IMR-90 (cell line): ENCODE measurements around the gene XDH. TPM values are rescaled to one million over a fixed set of nuclear protein-coding genes. Genes with fewer than 3 reads are reported as not detected.

ENCODE experiments used
- ATAC-seq: fragments of 200-7000 bp; cut with Tn5 transposase; 2 replicates; pipeline ENCODE4 v1.9.1; 2020; ENCODE audit warnings: low read depth, mild to moderate bottlenecking, moderate library complexity
- BruUV-seq: library from RNA; stranded (reverse); fragments of 400-500 nt; replicated peaks from 2 replicates; lab custom pipeline; 2021; lab: Mats Ljungman, UMichigan
- CTCF ChIA-PET: fragments of 300-600 bp; formaldehyde crosslinking; extraction: SDS; loops from one replicate; lab custom pipeline; 2021; ENCODE audit warnings: antibody characterized with exemption; lab: Yijun Ruan, JAX
- POLR2A ChIA-PET: fragments of 300-600 bp; sonication (Branson Sonifier 250); formaldehyde crosslinking; loops from one replicate; lab custom pipeline; 2022; ENCODE audit warnings: antibody characterized with exemption; ENCODE audit not compliant: unreplicated experiment; lab: Charles Lee
- DNase-seq: peaks from one replicate; pipeline ENCODE4 v3.0.0; 2013
- H2AFZ ChIP-seq: replicated peaks from 2 replicates; pipeline ENCODE3; 2013; ENCODE audit warnings: low read length, mild to moderate bottlenecking; ENCODE audit not compliant: poor library complexity
- H2AK5ac ChIP-seq: 2 replicates; pipeline ENCODE4 v1.6.1; 2013; ENCODE audit warnings: low read depth, low read length, inconsistent platforms
- H2AK9ac ChIP-seq: replicated peaks from 2 replicates; pipeline ENCODE3; 2013; ENCODE audit warnings: mild to moderate bottlenecking, low read depth, low read length, moderate library complexity; ENCODE audit not compliant: poor library complexity
- H2BK120ac ChIP-seq: 2 replicates; pipeline ENCODE4 v1.6.1; 2013; ENCODE audit warnings: low read depth, low read length, inconsistent platforms
- H2BK15ac ChIP-seq: 3 replicates; pipeline ENCODE4 v1.6.1; 2013; ENCODE audit warnings: low read depth, low read length, inconsistent platforms
- H2BK20ac ChIP-seq: 2 replicates; pipeline ENCODE4 v1.6.1; 2013; ENCODE audit warnings: low read depth, mild to moderate bottlenecking, inconsistent platforms, low read length, moderate library complexity
- H2BK5ac ChIP-seq: 2 replicates; pipeline ENCODE4 v1.6.1; 2013; ENCODE audit warnings: mild to moderate bottlenecking, low read depth, low read length, inconsistent platforms; ENCODE audit not compliant: poor library complexity, severe bottlenecking
- H3K14ac ChIP-seq: replicated peaks from 2 replicates; pipeline ENCODE4 v1.6.1; 2013; ENCODE audit warnings: low read depth, low read length, inconsistent platforms
- H3K18ac ChIP-seq: 2 replicates; pipeline ENCODE4 v1.6.1; 2013; ENCODE audit warnings: low read depth, low read length, control low read depth
- H3K23ac ChIP-seq: 2 replicates; pipeline ENCODE4 v1.6.1; 2013; ENCODE audit warnings: low read depth, low read length, inconsistent platforms
- H3K27ac ChIP-seq: 2 replicates; pipeline ENCODE4 v1.5.1; 2013; ENCODE audit warnings: mild to moderate bottlenecking, control low read depth, low read length; ENCODE audit not compliant: insufficient read depth
- H3K27me3 ChIP-seq: 2 replicates; pipeline ENCODE4 v1.6.1; 2013; ENCODE audit warnings: low read length; ENCODE audit not compliant: control insufficient read depth, insufficient read depth
- H3K36me3 ChIP-seq: 2 replicates; pipeline ENCODE4 v1.6.1; 2013; ENCODE audit warnings: low read length, mixed read lengths; ENCODE audit not compliant: control insufficient read depth, insufficient read depth
- H3K4ac ChIP-seq: 2 replicates; pipeline ENCODE4 v1.6.1; 2013; ENCODE audit warnings: low read depth, low read length, inconsistent platforms
- H3K4me1 ChIP-seq: 2 replicates; pipeline ENCODE4 v1.6.1; 2013; ENCODE audit warnings: low read length, mixed read lengths; ENCODE audit not compliant: control insufficient read depth, insufficient read depth
- H3K4me2 ChIP-seq: 2 replicates; pipeline ENCODE4 v1.6.1; 2013; ENCODE audit warnings: low read depth, mild to moderate bottlenecking, control low read depth, low read length, moderate library complexity
- H3K4me3 ChIP-seq: 2 replicates; pipeline ENCODE4 v1.5.1; 2013; ENCODE audit warnings: low read depth, mild to moderate bottlenecking, control low read depth, low read length, moderate library complexity; ENCODE audit not compliant: insufficient read depth
- H3K56ac ChIP-seq: 2 replicates; pipeline ENCODE4 v1.6.1; 2013; ENCODE audit warnings: low read length, inconsistent platforms; ENCODE audit not compliant: insufficient read depth; ENCODE audit errors: extremely low read depth
- H3K79me1 ChIP-seq, 2 experiments: 2 replicates each; pipeline ENCODE4 v1.6.1; 2013; ENCODE audit warnings: low read length in 2 of 2, inconsistent platforms in 1 of 2, low read depth in 1 of 2
- H3K9ac ChIP-seq: 2 replicates; pipeline ENCODE4 v1.6.1; 2013; ENCODE audit warnings: low read depth, low read length, control low read depth
- H3K9me1 ChIP-seq: 2 replicates; pipeline ENCODE4 v1.6.1; 2013; ENCODE audit warnings: low read length, inconsistent platforms; ENCODE audit not compliant: insufficient read depth
- H3K9me3 ChIP-seq: 2 replicates; pipeline ENCODE4 v1.6.1; 2013; ENCODE audit warnings: low read length; ENCODE audit not compliant: control insufficient read depth, insufficient read depth
- H4K20me1 ChIP-seq: 2 replicates; pipeline ENCODE4 v1.6.1; 2013; ENCODE audit warnings: low read length, inconsistent platforms; ENCODE audit not compliant: insufficient read depth
- H4K5ac ChIP-seq: 2 replicates; pipeline ENCODE4 v1.6.1; 2013; ENCODE audit warnings: mild to moderate bottlenecking, low read depth, low read length, control low read depth
- H4K8ac ChIP-seq, 2 experiments: 2 replicates each; pipeline ENCODE4 v1.6.1; 2013; ENCODE audit warnings: low read depth in 2 of 2, low read length in 2 of 2, control low read depth in 1 of 2, inconsistent platforms in 1 of 2
- H4K91ac ChIP-seq: 2 replicates; pipeline ENCODE4 v1.6.1; 2013; ENCODE audit warnings: low read depth, low read length, inconsistent platforms; ENCODE audit not compliant: insufficient read depth
- CEBPB ChIP-seq: IDR thresholded peaks from 2 replicates; pipeline ENCODE4 v1.6.1; 2012; ENCODE audit warnings: low read depth, low read length, improper control_type of control experiment
- CHD1 ChIP-seq: IDR thresholded peaks from 2 replicates; pipeline ENCODE4 v1.6.1; 2012; ENCODE audit warnings: low read depth, low read length, improper control_type of control experiment
- CTCF ChIP-seq: conservative IDR thresholded peaks from 2 replicates; pipeline ENCODE4 v1.5.1; 2012; ENCODE audit warnings: mild to moderate bottlenecking, low read depth, low read length, improper control_type of control experiment
- MXI1 ChIP-seq: IDR thresholded peaks from 2 replicates; pipeline ENCODE4 v1.6.1; 2012; ENCODE audit warnings: low read depth, mild to moderate bottlenecking, low read length, moderate library complexity, borderline replicate concordance
- NFE2L2 ChIP-seq: fragments of 150-350 bp; IDR thresholded peaks from 2 replicates; pipeline ENCODE4 v1.6.1; 2016; ENCODE audit warnings: low read depth, mild to moderate bottlenecking, low read length
- RFX5 ChIP-seq: IDR thresholded peaks from 2 replicates; pipeline ENCODE4 v1.8.0; 2012; ENCODE audit warnings: low read depth, mild to moderate bottlenecking, low read length, moderate library complexity
- dilution Hi-C: fragments of 300-500 bp; cut with HindIII; formaldehyde crosslinking; loops from one replicate; pipeline ENCODE4 v1.14.3; 2018; ENCODE audit warnings: low sequenced_read_pairs; ENCODE audit not compliant: unreplicated experiment
- in situ Hi-C: fragments of 300-500 bp; cut with MboI; formaldehyde crosslinking; loops from 3 replicates; pipeline ENCODE4 v1.14.3; 2019; ENCODE audit warnings: low sequenced_read_pairs, inconsistent platforms, mixed read lengths
- intact Hi-C: fragments of 100-400 bp; cut with micrococcal nuclease; formaldehyde crosslinking; loops from 2 replicates; pipeline ENCODE4 v1.10.0; 2022
- polyA plus RNA-seq, 3 experiments: library from polyadenylated mRNA; depleted of rRNA; stranded (reverse); fragments of >200 nt; gene quantifications; 2 replicates each; pipeline ENCODE4 v1.2.3, GENCODE V29; 2012; ENCODE audit warnings: low replicate concordance in 1 of 3
- total RNA-seq: library from RNA; depleted of rRNA; stranded (reverse); fragments of >200 nt; gene quantifications from 2 replicates; pipeline ENCODE4 v1.2.3, GENCODE V29; 2012

Gene XDH
- total and polyA plus RNA-seq, 2 of the 4 experiments (the other 2 are of a cell fraction) = 0.46 to 1.1 TPM

GRCh38 chr2:31328026-31328425, 86.5 kb downstream of the XDH start:
- Histone ChIP-seq H3K4me1 (no peaks in the 10 kb centered on the region), H3K27ac (no peak overlapping the region), H4K8ac (no peak overlapping the region), H3K14ac (no peak overlapping the region), H3K4me3 (no peak overlapping the region), H4K5ac (no peak overlapping the region), H3K79me1 (no peaks in the 10 kb centered on the region), H2BK120ac (no peak overlapping the region), H3K9me1 (no peaks in the 10 kb centered on the region; the same call in 1 of the 2 replicates), H2BK20ac (no peak overlapping the region), H3K4ac (no peak overlapping the region), H3K56ac (no peak overlapping the region), H2AK5ac (no peak overlapping the region), H3K23ac (no peak overlapping the region), H2AK9ac (no peak overlapping the region), H3K27me3 (0 out of 2 replicates have a peak, but pooled peaks cover 2% of the 10 kb centered on the region), H4K91ac (no peak overlapping the region), H2AFZ (no peak overlapping the region), H3K4me2 (no peak overlapping the region), H3K9me3 (no peaks in the 10 kb centered on the region), H2BK5ac (no peak overlapping the region), H3K9ac (no peak overlapping the region), H2BK15ac (no peak overlapping the region), H3K18ac (no peak overlapping the region), H4K20me1 (no peaks in the 10 kb centered on the region), H3K36me3 (no peaks in the 10 kb centered on the region)
- BruUV-seq = no TSS peak
- TF ChIP-seq RFX5 (no peak), CHD1 (no peak), NFE2L2 (no peak), CEBPB (no peak), CTCF (no peak), MXI1 (no peak)
- DNase-seq (no peak), ATAC-seq (no peak)
- intact Hi-C loops = no loop called here
- dilution Hi-C loops = no loop called here
- CTCF ChIA-PET = interaction anchor here (1.1 kb wide), 1 partner anchor 158 kb away, joined by 3 read pairs; no protein-coding TSS in a partner anchor
- POLR2A ChIA-PET = no interaction called here
- in situ Hi-C loops = loop anchor here (25.0 kb wide), 1 partner anchor 1166 kb away; no protein-coding TSS in a partner anchor
